HL-60 (cell line): Measurements from ENCODE around the gene CFAP46.

Experiments
- CTCF ChIP-seq: IDR thresholded peaks from one replicate; pipeline ENCODE4 v1.5.1; 2011; ENCODE audit warnings: low read length, control low read depth, inconsistent platforms; ENCODE audit not compliant: insufficient read depth
- POLR2AphosphoS5 ChIP-seq: IDR thresholded peaks from 2 replicates; pipeline ENCODE4 v1.6.1; 2012; ENCODE audit warnings: low read depth
- REST ChIP-seq: IDR thresholded peaks from 2 replicates; pipeline ENCODE4 v1.6.1; 2012; ENCODE audit warnings: low read depth; ENCODE audit not compliant: insufficient replicate concordance

GRCh38 chr10:132849546-132850031 lies 92.8 kb downstream of the CFAP46 start:
- TF ChIP-seq POLR2AphosphoS5 (no peak), CTCF (no peak), REST (no peak)
